GM20000 (cell line): ENCODE measurements around the gene MLANA.

Source experiments
- DNase-seq: peaks from one replicate; pipeline ENCODE4 v3.0.0; 2012; ENCODE audit warnings: low spot score
- TF ChIP-seq, protein P1 (sequence below): IDR thresholded peaks from 2 replicates; pipeline ENCODE4 v1.5.1; 2012; ENCODE audit warnings: mild to moderate bottlenecking, control low read depth; ENCODE audit errors: extremely low read depth, missing control alignments

Gene MLANA

DNA sequence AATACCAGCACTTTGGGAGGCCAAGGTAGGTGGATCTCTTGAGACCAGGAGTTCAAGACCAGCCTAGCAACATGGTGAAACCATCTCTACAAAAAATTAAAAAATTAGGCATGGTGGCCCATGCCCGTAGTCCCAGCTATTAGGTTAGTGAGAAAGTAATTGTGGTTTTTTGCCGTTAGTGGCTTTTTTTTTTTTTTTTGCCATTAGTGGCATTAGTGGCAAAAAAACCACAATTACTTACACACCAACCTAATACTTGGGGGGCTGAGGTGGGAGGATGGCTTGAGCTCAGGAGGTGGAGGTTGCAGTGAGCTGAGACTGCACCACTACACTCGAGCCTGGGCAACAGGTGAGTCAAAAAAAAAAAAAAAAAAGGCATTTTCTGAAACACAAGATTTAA is 27.8 kb downstream of the MLANA start:
- DNase-seq: no peak
- TF ChIP-seq, protein P1, sequence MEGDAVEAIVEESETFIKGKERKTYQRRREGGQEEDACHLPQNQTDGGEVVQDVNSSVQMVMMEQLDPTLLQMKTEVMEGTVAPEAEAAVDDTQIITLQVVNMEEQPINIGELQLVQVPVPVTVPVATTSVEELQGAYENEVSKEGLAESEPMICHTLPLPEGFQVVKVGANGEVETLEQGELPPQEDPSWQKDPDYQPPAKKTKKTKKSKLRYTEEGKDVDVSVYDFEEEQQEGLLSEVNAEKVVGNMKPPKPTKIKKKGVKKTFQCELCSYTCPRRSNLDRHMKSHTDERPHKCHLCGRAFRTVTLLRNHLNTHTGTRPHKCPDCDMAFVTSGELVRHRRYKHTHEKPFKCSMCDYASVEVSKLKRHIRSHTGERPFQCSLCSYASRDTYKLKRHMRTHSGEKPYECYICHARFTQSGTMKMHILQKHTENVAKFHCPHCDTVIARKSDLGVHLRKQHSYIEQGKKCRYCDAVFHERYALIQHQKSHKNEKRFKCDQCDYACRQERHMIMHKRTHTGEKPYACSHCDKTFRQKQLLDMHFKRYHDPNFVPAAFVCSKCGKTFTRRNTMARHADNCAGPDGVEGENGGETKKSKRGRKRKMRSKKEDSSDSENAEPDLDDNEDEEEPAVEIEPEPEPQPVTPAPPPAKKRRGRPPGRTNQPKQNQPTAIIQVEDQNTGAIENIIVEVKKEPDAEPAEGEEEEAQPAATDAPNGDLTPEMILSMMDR: no peak

DNA sequence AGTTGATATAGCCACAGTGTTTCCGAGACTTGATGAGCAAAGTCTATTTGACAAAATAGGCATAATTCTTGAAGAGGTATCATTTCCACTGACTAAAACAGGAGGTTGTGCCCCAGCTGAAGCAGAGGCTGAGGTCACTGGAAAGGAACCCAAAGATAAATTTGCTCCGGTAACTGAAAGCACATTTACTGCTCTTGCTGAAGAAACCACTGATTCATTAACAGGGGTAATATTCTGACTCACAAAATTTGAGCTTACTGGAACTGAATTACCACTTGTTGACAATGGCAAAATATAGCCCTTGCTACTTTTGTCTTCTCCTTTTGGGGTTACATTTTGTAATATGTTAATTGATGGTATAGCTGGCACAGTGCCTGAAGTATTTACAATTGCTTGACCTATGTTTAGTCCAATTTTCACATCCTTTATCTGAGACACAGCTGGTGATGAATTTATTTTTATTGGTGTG is 30.2 kb downstream of the MLANA start:
- DNase-seq: peak; percentile 51
- TF ChIP-seq, protein P1: no peak

DNA sequence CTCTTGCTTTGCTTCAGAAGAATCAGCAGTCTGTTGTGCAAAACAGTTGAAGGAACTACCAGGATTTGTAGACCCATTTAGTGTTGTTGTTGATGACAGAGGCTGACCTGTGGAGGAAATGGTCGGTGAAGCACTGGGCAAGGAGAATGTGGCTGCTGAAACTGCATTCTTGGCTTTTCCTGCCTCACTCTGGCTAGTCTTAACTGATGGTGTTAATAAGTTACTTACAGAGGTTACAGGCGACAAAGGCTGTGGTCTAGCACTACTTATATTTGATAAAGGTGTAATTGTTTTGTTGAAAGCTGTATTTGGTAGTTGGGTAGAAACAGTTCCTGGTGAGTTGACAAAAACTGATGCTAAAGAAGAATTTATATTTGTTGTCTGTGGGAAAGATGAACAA is 31.5 kb downstream of the MLANA start:
- TF ChIP-seq, protein P1: no peak
- DNase-seq: no peak

DNA sequence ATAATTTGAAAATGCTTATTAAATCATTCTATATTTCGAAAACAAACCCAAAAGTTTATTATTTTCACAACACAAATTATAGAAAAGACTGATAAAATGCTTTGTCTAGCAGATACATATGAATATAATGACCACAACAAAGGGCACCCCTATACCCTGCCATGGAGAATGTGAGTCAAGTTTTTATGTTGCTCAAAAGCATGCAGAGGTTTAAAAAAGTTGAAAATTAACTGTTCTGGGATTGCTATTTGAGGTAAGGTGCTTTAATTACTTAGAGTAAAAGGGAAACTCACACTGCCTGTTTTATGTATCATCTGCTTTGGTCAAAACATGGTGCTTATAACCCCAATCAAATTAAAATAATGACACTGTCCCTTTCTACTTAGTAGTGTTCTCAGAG is 41.0 kb downstream of the MLANA start:
- TF ChIP-seq, protein P1: no peak
- DNase-seq: no peak

DNA sequence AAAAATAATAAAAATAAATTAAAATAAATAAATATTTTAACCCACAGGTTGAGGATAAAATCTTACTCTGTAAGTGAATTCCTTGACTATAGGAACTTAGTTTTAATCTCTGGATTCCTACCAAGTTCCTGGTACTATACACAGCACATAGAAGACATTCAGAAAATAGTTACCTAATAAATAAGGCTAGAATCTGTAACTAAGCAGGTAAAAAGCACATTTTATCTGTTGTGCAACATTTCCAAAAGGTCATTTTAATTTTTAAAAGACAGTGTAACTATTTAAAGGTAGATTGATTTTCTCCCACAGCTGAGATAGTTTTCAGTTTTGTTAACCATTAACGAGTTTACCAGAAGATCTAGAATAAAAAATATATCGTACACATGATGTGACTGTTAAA is 47.8 kb downstream of the MLANA start:
- DNase-seq: no peak
- TF ChIP-seq, protein P1: no peak

DNA sequence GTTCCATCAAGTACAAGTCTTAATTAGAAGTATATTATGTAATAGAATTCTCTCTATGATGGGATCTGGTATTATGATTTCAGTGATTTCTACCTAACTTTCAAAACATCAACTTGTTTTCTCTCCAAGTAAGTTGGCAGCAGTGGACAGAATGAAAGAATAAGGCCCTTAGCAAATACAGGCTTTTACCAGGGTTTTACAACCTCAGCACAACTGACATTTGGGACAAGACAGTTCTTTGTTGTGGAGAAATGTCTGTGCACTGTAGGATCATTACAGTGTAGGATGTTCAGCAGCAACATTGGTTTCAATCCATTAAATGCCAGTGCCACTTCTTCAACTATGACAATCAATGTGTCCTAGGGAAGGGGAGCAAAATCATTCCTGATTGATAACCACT is 48.8 kb downstream of the MLANA start:
- TF ChIP-seq, protein P1: no peak
- DNase-seq: no peak

DNA sequence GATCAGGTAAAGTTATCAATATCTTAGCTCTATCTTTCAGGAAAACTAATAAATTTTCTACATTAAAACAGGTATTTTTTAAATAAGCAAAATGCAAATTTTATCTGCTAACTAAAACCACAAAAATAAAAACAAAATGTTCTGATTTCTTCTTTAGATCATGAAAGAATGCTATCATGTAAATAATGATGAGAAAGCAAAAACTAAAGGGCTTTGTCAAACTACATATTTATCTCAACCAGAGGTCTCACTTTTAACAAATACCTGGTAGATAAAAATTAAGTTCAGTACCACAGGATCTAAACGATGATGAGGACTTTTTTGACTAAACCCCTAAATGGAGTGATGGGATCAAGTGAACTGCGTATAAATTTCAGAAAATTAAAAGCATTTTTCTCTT is 50.5 kb downstream of the MLANA start:
- TF ChIP-seq, protein P1: no peak
- DNase-seq: no peak
